BE2C (cell line): ENCODE results near the gene FAM76B.
"Not testable (repeated sequence)": the region's sequence is repeated elsewhere in the genome, so short reads cannot be mapped to it uniquely, and the experiment has no call there.

Experiments used
- DNase-seq: peaks from one replicate; pipeline ENCODE4 v3.0.0-alpha.2; 2020
- H3K27me3 ChIP-seq: fragments of 250-450 bp; sonication (Bioruptor Pico); 2 replicates; pipeline ENCODE4 v1.5.1; 2020; ENCODE audit warnings: mild to moderate bottlenecking
- H3K36me3 ChIP-seq: fragments of 250-450 bp; sonication (Bioruptor Pico); 2 replicates; pipeline ENCODE4 v1.5.1; 2020; ENCODE audit warnings: mild to moderate bottlenecking
- H3K4me1 ChIP-seq: fragments of 250-450 bp; sonication (Bioruptor Pico); 2 replicates; pipeline ENCODE4 v1.5.1; 2020
- H3K4me3 ChIP-seq: 2 replicates; pipeline ENCODE4 v1.5.1; 2011; ENCODE audit warnings: low read depth, low read length
- H3K9me3 ChIP-seq: fragments of 250-450 bp; sonication (Bioruptor Pico); 2 replicates; pipeline ENCODE4 v1.5.1; 2020
- TF ChIP-seq, protein P1 (sequence below): IDR thresholded peaks from 2 replicates; pipeline ENCODE4 v1.5.1; 2012; ENCODE audit warnings: mild to moderate bottlenecking, low read depth, low read length

FAM76B gene

DNA sequence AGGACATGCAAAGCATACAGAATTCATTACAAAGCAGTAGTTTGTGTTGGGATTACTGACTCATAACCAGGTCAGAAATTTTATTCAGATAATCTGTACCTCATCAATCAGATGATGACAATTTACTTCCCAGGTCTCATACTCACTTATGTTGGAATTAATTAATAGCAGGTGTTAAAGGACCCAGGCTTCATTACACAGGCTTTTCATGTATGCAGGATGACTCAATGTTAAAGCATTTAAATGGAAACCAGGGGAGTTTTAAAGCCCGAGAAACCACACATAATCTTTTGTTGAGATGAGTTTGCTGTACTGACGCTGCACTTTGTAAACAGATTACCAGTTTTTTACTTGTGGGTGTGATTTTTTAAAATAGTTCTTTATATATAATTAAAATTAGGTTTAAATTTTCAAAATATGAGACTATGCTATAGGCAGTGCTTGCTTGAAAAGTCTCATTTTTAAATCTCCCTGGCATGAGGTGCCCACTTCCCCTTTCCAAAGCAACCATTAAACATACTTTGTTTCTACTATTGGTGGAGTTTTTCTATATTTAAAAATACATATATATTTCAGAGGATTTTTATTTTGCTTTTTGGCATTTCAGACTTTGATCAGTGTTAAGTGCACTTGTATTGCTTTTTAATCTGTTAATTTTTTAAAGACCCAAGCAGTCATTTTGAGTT, 41.8 kb upstream of the FAM76B start:
- no peaks in the 10 kb centered on the region for H3K27me3 ChIP-seq
- H3K9me3 ChIP-seq: no peaks in the 10 kb centered on the region
- H3K4me1 ChIP-seq: no peaks in the 10 kb centered on the region
- TF ChIP-seq, protein P1, sequence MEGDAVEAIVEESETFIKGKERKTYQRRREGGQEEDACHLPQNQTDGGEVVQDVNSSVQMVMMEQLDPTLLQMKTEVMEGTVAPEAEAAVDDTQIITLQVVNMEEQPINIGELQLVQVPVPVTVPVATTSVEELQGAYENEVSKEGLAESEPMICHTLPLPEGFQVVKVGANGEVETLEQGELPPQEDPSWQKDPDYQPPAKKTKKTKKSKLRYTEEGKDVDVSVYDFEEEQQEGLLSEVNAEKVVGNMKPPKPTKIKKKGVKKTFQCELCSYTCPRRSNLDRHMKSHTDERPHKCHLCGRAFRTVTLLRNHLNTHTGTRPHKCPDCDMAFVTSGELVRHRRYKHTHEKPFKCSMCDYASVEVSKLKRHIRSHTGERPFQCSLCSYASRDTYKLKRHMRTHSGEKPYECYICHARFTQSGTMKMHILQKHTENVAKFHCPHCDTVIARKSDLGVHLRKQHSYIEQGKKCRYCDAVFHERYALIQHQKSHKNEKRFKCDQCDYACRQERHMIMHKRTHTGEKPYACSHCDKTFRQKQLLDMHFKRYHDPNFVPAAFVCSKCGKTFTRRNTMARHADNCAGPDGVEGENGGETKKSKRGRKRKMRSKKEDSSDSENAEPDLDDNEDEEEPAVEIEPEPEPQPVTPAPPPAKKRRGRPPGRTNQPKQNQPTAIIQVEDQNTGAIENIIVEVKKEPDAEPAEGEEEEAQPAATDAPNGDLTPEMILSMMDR: no peak
- peaks cover 67% of the 10 kb centered on the region for H3K36me3 ChIP-seq
- no peak for DNase-seq
- H3K4me3 ChIP-seq: no peak overlapping the region

DNA sequence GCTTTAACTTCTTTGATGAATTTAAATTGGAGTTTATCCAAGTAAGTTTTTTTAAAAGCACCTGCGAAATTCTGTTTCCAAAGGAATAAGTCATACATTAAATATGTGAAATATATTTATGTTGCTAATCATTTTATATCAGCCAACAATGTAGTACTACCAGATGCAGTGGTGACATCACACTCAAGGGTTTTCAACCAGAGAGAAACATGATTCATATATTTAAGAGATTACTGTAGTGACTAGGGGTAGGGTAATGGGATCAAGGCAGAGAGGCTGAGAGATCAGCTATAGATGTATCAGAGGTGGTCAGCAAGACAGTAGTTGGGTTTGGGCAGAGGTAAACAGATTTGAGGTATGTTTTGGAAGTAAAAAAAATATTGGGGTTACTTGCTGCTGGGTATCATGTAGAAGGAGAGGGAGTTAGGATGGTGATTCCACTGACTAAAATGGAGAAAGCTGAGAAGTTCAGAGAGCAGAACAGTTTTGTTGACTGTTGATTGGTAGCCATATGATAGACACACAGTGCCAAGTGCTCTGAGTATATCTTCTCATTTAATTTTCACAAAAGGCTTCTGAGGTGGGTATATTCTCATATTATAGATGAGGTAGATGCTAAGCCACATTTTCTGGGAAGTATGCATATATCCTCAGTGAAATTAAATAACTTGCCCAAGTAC, 40.1 kb upstream of the FAM76B start:
- Histone ChIP-seq H3K4me3 (no peak overlapping the region), H3K9me3 (no peaks in the 10 kb centered on the region), H3K27me3 (no peaks in the 10 kb centered on the region), H3K36me3 (peaks cover 55% of the 10 kb centered on the region), H3K4me1 (no peaks in the 10 kb centered on the region)
- TF ChIP-seq, protein P1: no peak
- no peak for DNase-seq

DNA sequence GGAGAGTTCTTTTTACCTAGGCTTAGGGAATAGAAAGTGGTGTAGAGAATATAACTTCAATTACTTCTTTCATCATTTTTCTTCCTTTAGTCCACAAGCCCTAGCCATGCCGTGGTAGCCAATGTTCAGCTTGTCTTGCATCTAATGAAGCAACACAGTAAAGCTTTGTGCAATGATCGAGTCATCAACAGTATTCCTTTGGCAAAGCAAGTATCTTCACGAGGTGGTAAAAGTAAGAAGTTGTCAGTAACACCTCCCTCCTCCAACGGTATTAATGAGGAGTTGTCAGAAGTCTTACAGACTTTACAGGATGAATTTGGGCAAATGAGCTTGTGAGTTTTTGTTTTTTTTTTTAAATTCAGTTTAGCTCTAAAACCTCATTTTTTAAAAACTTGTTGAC, 38.1 kb upstream of the FAM76B start:
- no peak for DNase-seq
- H3K36me3 ChIP-seq: peaks cover 44% of the 10 kb centered on the region

GRCh38 chr11:95821640-95822039, 32.1 kb upstream of the FAM76B start:
- DNase-seq: no peak
- TF ChIP-seq, protein P1: no peak
- no peaks in the 10 kb centered on the region for H3K4me1 ChIP-seq
- no peaks in the 10 kb centered on the region for H3K27me3 ChIP-seq
- peaks cover 35% of the 10 kb centered on the region for H3K36me3 ChIP-seq
- no peaks in the 10 kb centered on the region for H3K9me3 ChIP-seq
- H3K4me3 ChIP-seq: no peak overlapping the region

More for the DNA sequence above, 38.1 kb upstream of the FAM76B start:
- Histone ChIP-seq H3K9me3 (no peaks in the 10 kb centered on the region), H3K4me1 (no peaks in the 10 kb centered on the region), H3K27me3 (no peaks in the 10 kb centered on the region), H3K4me3 (no peak overlapping the region)
- TF ChIP-seq, protein P1: no peak

GRCh38 chr11:95816037-95816436, 26.5 kb upstream of the FAM76B start:
- Histone ChIP-seq H3K36me3 (peaks cover 31% of the 10 kb centered on the region), H3K27me3 (no peaks in the 10 kb centered on the region), H3K4me3 (no peak overlapping the region), H3K4me1 (no peaks in the 10 kb centered on the region), H3K9me3 (no peaks in the 10 kb centered on the region)
- no peak for DNase-seq
- TF ChIP-seq, protein P1: no peak

DNA sequence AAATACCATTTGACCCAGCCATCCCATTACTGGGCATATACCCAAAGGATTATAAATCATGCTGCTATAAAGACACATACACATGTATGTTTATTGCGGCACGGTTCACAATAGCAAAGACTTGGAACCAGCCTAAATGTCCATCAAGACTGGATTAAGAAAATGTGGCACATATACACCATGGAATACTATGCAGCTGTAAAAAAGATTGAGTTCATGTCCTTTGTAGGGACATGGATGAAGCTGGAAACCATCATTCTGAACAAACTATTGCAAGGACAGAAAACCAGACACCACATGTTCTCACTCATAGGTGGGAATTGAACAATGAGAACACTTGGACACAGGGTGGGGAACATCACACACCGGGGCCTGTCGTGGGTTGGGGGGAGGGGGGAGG, 21.5 kb upstream of the FAM76B start:
- not testable (repeated sequence) for DNase-seq, H3K27me3 ChIP-seq, H3K4me3 ChIP-seq, H3K4me1 ChIP-seq, H3K9me3 ChIP-seq
- H3K36me3 ChIP-seq: peaks cover 31% of the 10 kb centered on the region

- DNase-seq, H3K4me1 ChIP-seq, H3K27me3 ChIP-seq, H3K4me3 ChIP-seq, H3K9me3 ChIP-seq: not testable (repeated sequence)
- H3K36me3 ChIP-seq: peaks cover 25% of the 10 kb centered on the region
These were observed 16.9 kb upstream of the FAM76B start for GRCh38 chr11:95806464-95806863.
